DND-41 (cell line): ENCODE data around the gene PTPRD.

Experiments used
- ATAC-seq: fragments of 200-7000 bp; cut with Tn5 transposase; 3 replicates; pipeline ENCODE4 v1.9.1; 2021; ENCODE audit warnings: low read depth; ENCODE audit not compliant: insufficient read depth
- DNase-seq: peaks from one replicate; pipeline ENCODE4 v3.0.0-alpha.2; 2020
- H2AFZ ChIP-seq: 2 replicates; pipeline ENCODE4 v1.6.0; 2012; ENCODE audit warnings: low read depth, low read length
- H3K27ac ChIP-seq: 2 replicates; pipeline ENCODE4 v1.5.1; 2012; ENCODE audit warnings: low read length, inconsistent platforms
- H3K27me3 ChIP-seq: fragments of 200-600 bp; sonication (generic); 2 replicates; pipeline ENCODE4 v1.6.0; 2012; ENCODE audit warnings: low read length, mild to moderate bottlenecking, inconsistent platforms; ENCODE audit not compliant: insufficient read depth, poor library complexity
- H3K36me3 ChIP-seq: 2 replicates; pipeline ENCODE4 v1.5.1; 2012; ENCODE audit warnings: low read length, inconsistent platforms; ENCODE audit not compliant: insufficient read depth
- H3K4me1 ChIP-seq: 2 replicates; pipeline ENCODE4 v1.5.1; 2012; ENCODE audit warnings: mild to moderate bottlenecking, low read length; ENCODE audit not compliant: insufficient read depth
- H3K4me2 ChIP-seq: 2 replicates; pipeline ENCODE4 v1.6.0; 2012; ENCODE audit warnings: mild to moderate bottlenecking, moderate library complexity, low read length, inconsistent platforms; ENCODE audit not compliant: insufficient read depth
- H3K4me3 ChIP-seq, 2 experiments: fragments of 200-600 bp in 1 of 2; shearing (Covaris generic) in 1 of 2; 2 replicates each; pipeline ENCODE4 v1.5.1; 2012 to 2016; ENCODE audit warnings: inconsistent platforms in 2 of 2, low read length in 2 of 2, mild to moderate bottlenecking in 2 of 2, low read depth in 1 of 2, moderate library complexity in 1 of 2
- H3K79me2 ChIP-seq: 2 replicates; pipeline ENCODE4 v1.6.0; 2012; ENCODE audit warnings: low read length, inconsistent platforms; ENCODE audit not compliant: insufficient read depth
- H3K9ac ChIP-seq: 2 replicates; pipeline ENCODE4 v1.6.0; 2012; ENCODE audit warnings: low read depth, mild to moderate bottlenecking, inconsistent platforms, low read length, moderate library complexity
- H3K9me3 ChIP-seq: 2 replicates; pipeline ENCODE4 v1.5.1; 2012; ENCODE audit warnings: low read length, moderate library complexity, mild to moderate bottlenecking, inconsistent platforms; ENCODE audit not compliant: insufficient read depth, severe bottlenecking
- H4K20me1 ChIP-seq: 2 replicates; pipeline ENCODE4 v1.6.0; 2012; ENCODE audit warnings: low read length; ENCODE audit not compliant: insufficient read depth
- EZH2 ChIP-seq: IDR thresholded peaks from 3 replicates; pipeline ENCODE4 v1.6.1; 2012; ENCODE audit warnings: borderline replicate concordance, low read depth, mild to moderate bottlenecking, moderate library complexity, low read length, inconsistent platforms; ENCODE audit not compliant: severe bottlenecking
- TF ChIP-seq, protein P1 (sequence below): IDR thresholded peaks from 2 replicates; pipeline ENCODE4 v1.5.1; 2012; ENCODE audit warnings: borderline replicate concordance, low read length, moderate library complexity, mild to moderate bottlenecking; ENCODE audit not compliant: poor library complexity, severe bottlenecking; ENCODE audit errors: extremely low read depth

Gene PTPRD

DNA sequence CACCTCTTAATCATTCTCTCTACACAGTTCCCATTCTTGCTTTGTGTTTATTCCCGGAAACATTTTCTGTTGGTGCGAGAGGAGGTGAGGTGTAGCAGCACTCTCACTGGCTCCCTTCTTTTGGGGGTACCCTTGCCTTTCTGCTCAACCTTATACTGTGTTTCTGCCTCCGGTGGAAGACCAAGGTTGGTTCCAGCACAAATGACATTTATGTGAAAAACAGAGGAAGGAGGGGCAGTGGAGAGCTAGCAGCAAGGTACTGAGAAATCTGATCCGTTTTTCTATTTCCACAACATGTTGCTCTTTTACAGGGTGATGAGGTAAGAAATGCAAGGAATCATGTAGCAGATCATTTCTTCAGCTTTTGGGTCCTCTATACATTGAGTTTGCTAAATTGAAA, 2165.2 kb downstream of the PTPRD start:
- DNase-seq = no peak
- Histone ChIP-seq H3K79me2 (no peaks in the 10 kb centered on the region), H2AFZ (no peak overlapping the region), H3K4me1 (no peaks in the 10 kb centered on the region), H4K20me1 (no peaks in the 10 kb centered on the region), H3K4me3 (no peak overlapping the region), H3K4me2 (no peak overlapping the region), H3K36me3 (no peaks in the 10 kb centered on the region), H3K9ac (no peak overlapping the region), H3K9me3 (no peaks in the 10 kb centered on the region), H3K27ac (no peak overlapping the region), H3K27me3 (no peaks in the 10 kb centered on the region)
- ATAC-seq = no peak
- TF ChIP-seq, protein P1, sequence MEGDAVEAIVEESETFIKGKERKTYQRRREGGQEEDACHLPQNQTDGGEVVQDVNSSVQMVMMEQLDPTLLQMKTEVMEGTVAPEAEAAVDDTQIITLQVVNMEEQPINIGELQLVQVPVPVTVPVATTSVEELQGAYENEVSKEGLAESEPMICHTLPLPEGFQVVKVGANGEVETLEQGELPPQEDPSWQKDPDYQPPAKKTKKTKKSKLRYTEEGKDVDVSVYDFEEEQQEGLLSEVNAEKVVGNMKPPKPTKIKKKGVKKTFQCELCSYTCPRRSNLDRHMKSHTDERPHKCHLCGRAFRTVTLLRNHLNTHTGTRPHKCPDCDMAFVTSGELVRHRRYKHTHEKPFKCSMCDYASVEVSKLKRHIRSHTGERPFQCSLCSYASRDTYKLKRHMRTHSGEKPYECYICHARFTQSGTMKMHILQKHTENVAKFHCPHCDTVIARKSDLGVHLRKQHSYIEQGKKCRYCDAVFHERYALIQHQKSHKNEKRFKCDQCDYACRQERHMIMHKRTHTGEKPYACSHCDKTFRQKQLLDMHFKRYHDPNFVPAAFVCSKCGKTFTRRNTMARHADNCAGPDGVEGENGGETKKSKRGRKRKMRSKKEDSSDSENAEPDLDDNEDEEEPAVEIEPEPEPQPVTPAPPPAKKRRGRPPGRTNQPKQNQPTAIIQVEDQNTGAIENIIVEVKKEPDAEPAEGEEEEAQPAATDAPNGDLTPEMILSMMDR = no peak
- no peak for TF ChIP-seq EZH2

DNA sequence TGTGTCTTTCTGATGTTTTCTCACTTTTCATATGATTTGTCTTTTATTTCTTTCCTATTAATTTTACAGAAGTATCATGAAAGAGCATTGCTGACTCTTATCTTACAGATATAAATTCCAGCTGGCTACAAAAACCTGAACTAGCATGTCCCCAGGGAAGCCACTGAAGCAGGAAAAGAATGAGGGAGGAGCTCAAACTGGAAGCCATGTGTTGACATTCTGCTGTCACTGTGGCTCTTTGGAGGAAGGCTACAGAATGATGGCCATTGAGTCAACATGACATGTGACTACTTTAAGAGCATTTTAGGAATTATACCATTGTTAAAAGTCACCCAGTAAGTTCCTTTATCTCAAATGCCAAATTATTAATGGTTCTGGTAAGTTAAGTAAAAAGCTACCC, 2174.9 kb downstream of the PTPRD start:
- H3K4me3 ChIP-seq = no peak overlapping the region
- no peak for ATAC-seq
- H3K4me2 ChIP-seq = no peak overlapping the region

DNA sequence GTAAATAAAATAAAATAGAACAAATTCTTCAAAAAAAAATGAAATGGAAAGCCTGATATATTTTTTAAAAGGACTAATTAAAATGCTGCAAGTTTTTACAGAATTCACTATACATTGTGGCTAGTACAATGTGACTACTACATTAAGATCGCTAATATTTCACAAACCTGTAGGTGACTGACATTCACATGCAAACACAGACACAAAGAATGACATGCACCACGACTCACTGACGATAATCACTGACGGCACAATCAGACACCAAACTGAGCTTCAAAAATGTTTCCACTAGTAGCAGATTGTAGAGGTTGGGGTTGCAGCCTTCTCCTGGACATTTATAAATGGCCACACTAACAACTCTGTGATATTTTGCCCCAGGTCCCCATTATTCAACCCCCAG, 2175.5 kb downstream of the PTPRD start:
- Histone ChIP-seq H3K9me3 (no peaks in the 10 kb centered on the region), H2AFZ (no peak overlapping the region), H3K4me2 (no peak overlapping the region), H3K36me3 (no peaks in the 10 kb centered on the region), H3K79me2 (no peaks in the 10 kb centered on the region), H3K27me3 (no peaks in the 10 kb centered on the region), H3K9ac (no peak overlapping the region), H3K4me1 (no peaks in the 10 kb centered on the region), H3K27ac (no peak overlapping the region), H3K4me3 (no peak overlapping the region), H4K20me1 (no peaks in the 10 kb centered on the region)
- ATAC-seq (no peak), DNase-seq (no peak)
- TF ChIP-seq EZH2 = no peak
- TF ChIP-seq, protein P1 = no peak

More for the DNA sequence above, 2174.9 kb downstream of the PTPRD start:
- no peaks in the 10 kb centered on the region for H3K27me3 ChIP-seq
- no peaks in the 10 kb centered on the region for H4K20me1 ChIP-seq
- no peak for TF ChIP-seq EZH2
- no peaks in the 10 kb centered on the region for H3K36me3 ChIP-seq
- no peaks in the 10 kb centered on the region for H3K9me3 ChIP-seq
- DNase-seq = no peak
- no peak overlapping the region for H2AFZ ChIP-seq
- H3K9ac ChIP-seq = no peak overlapping the region
- H3K27ac ChIP-seq = no peak overlapping the region
- no peaks in the 10 kb centered on the region for H3K4me1 ChIP-seq
- no peaks in the 10 kb centered on the region for H3K79me2 ChIP-seq

DNA sequence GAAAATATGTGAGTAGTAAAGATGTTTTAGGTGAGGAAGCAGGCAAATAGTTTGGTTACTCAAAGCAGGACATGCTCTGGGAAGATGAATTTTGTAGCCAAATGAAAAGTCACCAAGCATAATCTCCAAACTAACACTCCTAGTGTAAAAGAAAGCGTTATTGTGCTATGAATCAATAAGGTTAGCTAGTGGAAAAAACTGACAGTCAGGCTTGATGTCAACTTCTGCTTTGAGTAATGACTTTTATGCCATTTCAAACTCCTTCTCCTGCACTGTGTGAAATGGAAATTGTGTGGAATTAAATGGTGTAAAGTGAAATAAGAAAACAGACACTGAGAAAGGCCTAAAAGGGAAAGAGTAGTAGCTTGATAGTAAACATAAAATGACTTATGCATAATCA, 2176.0 kb downstream of the PTPRD start:
- no peak for TF ChIP-seq EZH2
- TF ChIP-seq, protein P1 = no peak
- Histone ChIP-seq H2AFZ (no peak overlapping the region), H3K36me3 (no peaks in the 10 kb centered on the region), H3K27ac (no peak overlapping the region), H3K4me2 (no peak overlapping the region), H3K4me1 (no peaks in the 10 kb centered on the region), H4K20me1 (no peaks in the 10 kb centered on the region), H3K9me3 (no peaks in the 10 kb centered on the region), H3K27me3 (no peaks in the 10 kb centered on the region), H3K4me3 (no peak overlapping the region), H3K9ac (no peak overlapping the region), H3K79me2 (no peaks in the 10 kb centered on the region)
- DNase-seq = no peak
- ATAC-seq = no peak
